Heart left ventricle (tissue), 16 donors: ENCODE results near the gene TMEM178B. TPM values are rescaled to one million over a fixed set of nuclear protein-coding genes. Genes with fewer than 3 reads are reported as not detected.

Source experiments
- ATAC-seq, 4 donors: fragments of 200-7000 bp; cut with Tn5 transposase; one replicate each; pipeline ENCODE4 v1.9.1; 2020 to 2022; ENCODE audit warnings: moderate library complexity in 4 of 4, mild to moderate bottlenecking in 3 of 4, moderate number of reproducible peaks in 1 of 4
- DNase-seq, 5 donors: peaks; one replicate each; pipeline ENCODE4 v3.0.0-alpha.2; 2020
- H3K27ac ChIP-seq, 12 donors: fragments of 200-600 bp; sonication (generic) in 4 of 12; one replicate each; pipeline versions ENCODE4 v1.5.0 to v1.8.0; 2016 to 2022; ENCODE audit warnings: mild to moderate bottlenecking in 2 of 12
- H3K27me3 ChIP-seq, 9 donors: fragments of 200-600 bp; sonication (generic) in 2 of 9; one replicate each; pipeline versions ENCODE4 v1.5.1 to v1.8.0; 2016 to 2022; ENCODE audit warnings: mild to moderate bottlenecking in 3 of 9
- H3K36me3 ChIP-seq, 9 donors: fragments of 200-600 bp; sonication (generic) in 2 of 9; one replicate each; pipeline versions ENCODE4 v1.5.0 to v1.8.0; 2018 to 2022; ENCODE audit warnings: mild to moderate bottlenecking in 2 of 9
- H3K4me1 ChIP-seq, 12 donors: fragments of 200-600 bp; sonication (generic) in 4 of 12; one replicate each; pipeline versions ENCODE4 v1.5.0 to v1.8.0; 2016 to 2022; ENCODE audit warnings: mild to moderate bottlenecking in 3 of 12
- H3K4me3 ChIP-seq, 12 donors: fragments of 200-600 bp; sonication (generic) in 4 of 12; one replicate each; pipeline versions ENCODE4 v1.5.0 to v1.8.0; 2017 to 2022; ENCODE audit warnings: mild to moderate bottlenecking in 9 of 12, moderate library complexity in 4 of 12
- H3K9me3 ChIP-seq, 12 donors: fragments of 200-600 bp; sonication (generic) in 4 of 12; one replicate each; pipeline versions ENCODE4 v1.5.0 to v1.8.0; 2016 to 2022; ENCODE audit warnings: mild to moderate bottlenecking in 1 of 12
- CTCF ChIP-seq, 12 donors: fragments of 200-600 bp; sonication (generic) in 4 of 12; IDR thresholded peaks; one replicate each; pipeline versions ENCODE4 v1.5.0 to v1.8.0; 2018 to 2022; ENCODE audit warnings: antibody characterized with exemption in 12 of 12, mild to moderate bottlenecking in 5 of 12
- POLR2A ChIP-seq, 2 donors: fragments of 450-650 bp; IDR thresholded peaks; one replicate each; pipeline ENCODE4 v1.6.1; 2017; ENCODE audit warnings: antibody characterized with exemption in 2 of 2, mild to moderate bottlenecking in 2 of 2, moderate library complexity in 2 of 2
- WGBS, 4 donors: extraction: QIAGEN DNeasy Blood & Tissue Kit in 2 of 4; methylation state at CpG; one replicate each; pipeline versions ENCODE4 v1.1.5 to v1.1.7; 2013 to 2018; 5-methylcytosine and 5-hydroxymethylcytosine counted together
- intact Hi-C, 10 donors: fragments of 100-400 bp; cut with DNase I; formaldehyde crosslinking; loops; one replicate each; pipeline versions ENCODE4 v1.11.1 to v1.14.2; 2022
- polyA plus RNA-seq, 2 donors: library from polyadenylated mRNA; stranded (reverse); fragments of 200-250 nt; gene quantifications; one replicate each; pipeline ENCODE4 v1.2.3, GENCODE V29; 2013
- total RNA-seq, 9 donors: library from RNA; depleted of rRNA in 2 of 9; stranded (reverse); fragments of >200 nt in 2 of 9; fragmentation: NEBNext Ultra II Directional in 3 of 9; extraction: Animal tissue kit (Norgen Biotek cat#: 25700) in 3 of 9; gene quantifications; one replicate each; pipeline versions ENCODE4 v1.1.0 to v1.2.4, GENCODE V29; 2016 to 2023
- donor health status: ischemic (EF 13 %, LVEDD 7.1; RV severe dilation, severe dysfunction).
- donor health status: healthy with polysubstance abuse.
- donor health status: DM: no; HTN: yes; CAD: no.
- donor health status: DM: no; HTN: no; CAD: no.
- donor health status: ischemic (EF 25% LVEDD 6.9; RV normal size, moderate dysfunction).
- donor health status: ischemic (EF 25% LVEDD 5.7; RV mildly dilated, moderate dysfunction).
- donor health status: healthy.
- donor health status: DM: yes; HTN: yes; CAD: no.
- donor health status: ischemic (EF 35%, LVEDD 5.7; RV mildly dilated, moderate dysfunction).
- donor health status: nonischemic (EF 11% LVEDD 7.7; RV severe dilation, severe dysfunction).
- donor health status: DM: yes; HTN: yes; CAD: no.
- donor health status: PGD.
- donor health status: ischemic (EF 29% LVEDD 5.4; RV normal size, mild dysfunction).
- donor health status: nonischemic (EF 23%, LVEDD 6.1; RV moderate dilation, normal function).

The TMEM178B gene
- total and polyA plus RNA-seq, 11 donors: 1.2 to 58.5 (median 19.0) TPM

GRCh38 chr7:141439776-141440175 lies 365.9 kb downstream of the TMEM178B start:
- H3K27ac ChIP-seq: no peak overlapping the region
- H3K4me1 ChIP-seq: peaks cover 0 to 40% (median 8%) of the 10 kb centered on the region in 12 donors
- no peak overlapping the region for H3K4me3 ChIP-seq
- no peaks in the 10 kb centered on the region for H3K9me3 ChIP-seq
- DNase-seq (no peak), ATAC-seq (peak in 2 of 4 donors; percentile 9 to 31)
- no peaks in the 10 kb centered on the region for H3K27me3 ChIP-seq
- intact Hi-C loops: no loop called here
- peaks cover 0 to 9% (median 0%) of the 10 kb centered on the region in 9 donors for H3K36me3 ChIP-seq
- 40 to 57% (median 51%) methylated on average over 1 of the region's 1 CpG for WGBS, 4 donors
- TF ChIP-seq CTCF (IDR thresholded peaks at IDR 0.05): no peak
- no peak for TF ChIP-seq POLR2A (IDR thresholded peaks at IDR 0.05)

- peaks cover 0 to 9% (median 0%) of the 10 kb centered on the region in 9 donors for H3K36me3 ChIP-seq
- H3K4me3 ChIP-seq: no peak overlapping the region
- intact Hi-C loops: no loop called here
- no peaks in the 10 kb centered on the region for H3K9me3 ChIP-seq
- peaks cover 0 to 27% (median 8%) of the 10 kb centered on the region in 12 donors for H3K4me1 ChIP-seq
- DNase-seq (peak in 1 of 5 donors; percentile 35), ATAC-seq (peak in 3 of 4 donors; percentile 16 to 62 (median 56))
- no peaks in the 10 kb centered on the region for H3K27me3 ChIP-seq
- TF ChIP-seq POLR2A (IDR thresholded peaks at IDR 0.05): no peak
- no peak for TF ChIP-seq CTCF (IDR thresholded peaks at IDR 0.05)
- 71 to 80% (median 75%) methylated on average over 11 of the region's 11 CpGs for WGBS, 4 donors
- H3K27ac ChIP-seq: peak overlapping the region in 3 of 12 donors; percentile 5 to 34 (median 9)
Measured at GRCh38 chr7:141441837-141442627, 368.2 kb downstream of the TMEM178B start.

GRCh38 chr7:141442781-141443180 lies 368.9 kb downstream of the TMEM178B start:
- no peak overlapping the region for H3K4me3 ChIP-seq
- no peak for TF ChIP-seq CTCF (IDR thresholded peaks at IDR 0.05)
- TF ChIP-seq POLR2A (IDR thresholded peaks at IDR 0.05): no peak
- 35 to 50% (median 38%) methylated on average over 2 of the region's 2 CpGs for WGBS, 4 donors
- peak overlapping the region in 3 of 12 donors; percentile 5 to 34 (median 9) for H3K27ac ChIP-seq
- no peaks in the 10 kb centered on the region for H3K9me3 ChIP-seq
- ATAC-seq (peak in 3 of 4 donors; percentile 21 to 49 (median 23)), DNase-seq (peak in 1 of 5 donors; percentile 19)
- H3K27me3 ChIP-seq: no peaks in the 10 kb centered on the region
- peaks cover 0 to 7% (median 0%) of the 10 kb centered on the region in 9 donors for H3K36me3 ChIP-seq
- peaks cover 0 to 27% (median 8%) of the 10 kb centered on the region in 12 donors for H3K4me1 ChIP-seq
- intact Hi-C loops: no loop called here

GRCh38 chr7:141444961-141445360 lies 371.1 kb downstream of the TMEM178B start:
- Histone ChIP-seq H3K27ac (no peak overlapping the region), H3K9me3 (no peaks in the 10 kb centered on the region), H3K27me3 (no peaks in the 10 kb centered on the region), H3K4me1 (peaks cover 0 to 22% (median 8%) of the 10 kb centered on the region in 12 donors), H3K36me3 (peaks cover 0 to 3% (median 0%) of the 10 kb centered on the region in 9 donors), H3K4me3 (no peak overlapping the region)
- TF ChIP-seq POLR2A (IDR thresholded peaks at IDR 0.05): no peak
- no peak for TF ChIP-seq CTCF (IDR thresholded peaks at IDR 0.05)
- intact Hi-C loops: no loop called here
- WGBS, 4 donors: 89 to 92% (median 91%) methylated on average over 5 of the region's 5 CpGs
- no peak for DNase-seq
- no peak for ATAC-seq
